ENCODE results near the gene UGDH.
"Not testable (repeated sequence)": the region's sequence is repeated elsewhere in the genome, so short reads cannot be mapped to it uniquely, and the experiment has no call there.

UGDH gene

GRCh38 chr4:39563346-39563847, 36.2 kb upstream of the UGDH start:
- DNase-seq (ENCODE audit: low spot score) = no peak
- TF ChIP-seq, protein P1, sequence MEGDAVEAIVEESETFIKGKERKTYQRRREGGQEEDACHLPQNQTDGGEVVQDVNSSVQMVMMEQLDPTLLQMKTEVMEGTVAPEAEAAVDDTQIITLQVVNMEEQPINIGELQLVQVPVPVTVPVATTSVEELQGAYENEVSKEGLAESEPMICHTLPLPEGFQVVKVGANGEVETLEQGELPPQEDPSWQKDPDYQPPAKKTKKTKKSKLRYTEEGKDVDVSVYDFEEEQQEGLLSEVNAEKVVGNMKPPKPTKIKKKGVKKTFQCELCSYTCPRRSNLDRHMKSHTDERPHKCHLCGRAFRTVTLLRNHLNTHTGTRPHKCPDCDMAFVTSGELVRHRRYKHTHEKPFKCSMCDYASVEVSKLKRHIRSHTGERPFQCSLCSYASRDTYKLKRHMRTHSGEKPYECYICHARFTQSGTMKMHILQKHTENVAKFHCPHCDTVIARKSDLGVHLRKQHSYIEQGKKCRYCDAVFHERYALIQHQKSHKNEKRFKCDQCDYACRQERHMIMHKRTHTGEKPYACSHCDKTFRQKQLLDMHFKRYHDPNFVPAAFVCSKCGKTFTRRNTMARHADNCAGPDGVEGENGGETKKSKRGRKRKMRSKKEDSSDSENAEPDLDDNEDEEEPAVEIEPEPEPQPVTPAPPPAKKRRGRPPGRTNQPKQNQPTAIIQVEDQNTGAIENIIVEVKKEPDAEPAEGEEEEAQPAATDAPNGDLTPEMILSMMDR (IDR thresholded peaks at IDR 0.05) = no peak
- H3K27ac ChIP-seq = no peak overlapping the region

GRCh38 chr4:39562792-39563191, 35.6 kb upstream of the UGDH start:
- DNase-seq (ENCODE audit: low spot score) = no peak
- H3K4me3 ChIP-seq = no peak overlapping the region
- TF ChIP-seq, protein P1 (IDR thresholded peaks at IDR 0.05) = no peak
- no peak overlapping the region for H3K27ac ChIP-seq

More at GRCh38 chr4:39563346-39563847, 36.2 kb upstream of the UGDH start:
- H3K4me3 ChIP-seq = no peak overlapping the region

GRCh38 chr4:39559626-39560025, 32.4 kb upstream of the UGDH start:
- no peak for DNase-seq (ENCODE audit: low spot score)
- no peak overlapping the region for H3K4me3 ChIP-seq
- TF ChIP-seq, protein P1 (IDR thresholded peaks at IDR 0.05) = no peak
- H3K27ac ChIP-seq = no peak overlapping the region

DNA sequence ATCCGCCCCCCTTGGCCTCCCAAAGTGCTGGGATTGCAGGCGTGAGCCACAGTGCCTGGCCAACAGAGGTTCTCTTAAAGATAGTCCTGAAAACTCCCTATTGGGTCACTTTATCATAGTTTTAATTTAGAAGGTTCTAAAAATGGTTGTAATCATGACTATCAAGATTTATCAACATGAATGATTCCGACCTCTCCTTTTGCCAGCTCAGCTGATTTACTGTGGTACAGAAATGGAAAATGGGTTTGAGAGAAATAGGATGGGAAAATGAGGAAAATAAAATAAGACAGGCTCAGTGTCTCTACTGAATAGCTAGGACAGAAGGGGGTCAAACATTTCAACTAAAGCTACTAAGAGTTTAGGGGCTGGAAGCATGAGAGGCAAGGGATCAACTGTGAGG, 28.2 kb upstream of the UGDH start:
- TF ChIP-seq, protein P1 (IDR thresholded peaks at IDR 0.05) = no peak
- Histone ChIP-seq H3K27ac (no peak overlapping the region), H3K4me3 (no peak overlapping the region)
- DNase-seq (ENCODE audit: low spot score) = no peak

DNA sequence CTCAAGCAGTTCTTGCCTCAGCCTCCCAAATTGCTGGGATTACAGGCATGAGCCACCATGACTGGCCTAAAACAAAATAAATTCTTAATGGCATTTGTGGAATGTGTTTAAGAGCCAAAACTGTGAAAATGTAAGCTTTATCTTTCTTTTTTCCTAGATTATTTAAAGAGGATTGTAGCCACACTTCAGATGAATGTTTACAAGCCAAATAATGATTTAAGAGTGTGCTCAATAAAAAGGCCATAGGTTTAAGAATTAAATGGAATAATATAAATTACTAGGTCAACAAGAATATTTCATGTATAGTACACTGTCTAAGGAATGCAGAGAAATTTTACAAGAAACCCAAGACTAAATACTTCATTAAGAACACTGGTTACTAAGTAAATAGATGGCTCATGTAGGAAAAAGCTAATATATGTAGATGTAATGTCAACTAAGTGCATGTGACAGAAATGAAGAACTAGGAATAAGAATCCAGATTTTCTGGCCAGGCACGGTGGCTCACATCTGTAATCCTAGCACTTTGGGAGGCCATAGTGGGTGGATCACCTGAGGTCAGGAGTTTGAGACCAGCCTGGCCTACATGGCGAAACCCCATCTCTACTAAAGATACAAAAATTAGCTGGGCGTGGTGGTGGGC, 21.3 kb upstream of the UGDH start:
- DNase-seq (ENCODE audit: low spot score) = no peak
- no peak overlapping the region for H3K27ac ChIP-seq
- TF ChIP-seq, protein P1 (IDR thresholded peaks at IDR 0.05) = no peak
- no peak overlapping the region for H3K4me3 ChIP-seq

- TF ChIP-seq, protein P1 (IDR thresholded peaks at IDR 0.05) = no peak
- no peak overlapping the region for H3K27ac ChIP-seq
Measured at GRCh38 chr4:39544580-39545315, 17.5 kb upstream of the UGDH start.

DNA sequence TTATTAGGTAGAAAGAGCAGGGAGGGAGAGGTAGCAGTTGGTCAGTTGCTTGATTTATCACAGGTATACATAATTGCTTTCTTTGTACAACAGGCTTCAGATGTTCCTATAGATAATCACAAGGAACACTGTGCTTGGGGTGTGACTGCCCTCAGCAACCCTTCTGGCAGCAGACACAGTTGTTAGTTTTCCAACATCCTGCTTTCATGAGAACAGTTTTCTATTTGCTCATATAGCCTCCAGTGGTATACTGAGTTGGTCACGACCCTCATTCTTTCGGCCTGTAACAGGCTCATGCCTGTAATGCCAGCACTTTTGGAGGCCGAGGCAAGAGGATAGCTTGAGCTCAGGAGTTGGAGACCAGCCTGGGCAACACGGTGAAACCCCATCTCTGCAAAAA, 16.8 kb upstream of the UGDH start:
- H3K4me3 ChIP-seq; H3K27ac ChIP-seq; DNase-seq (ENCODE audit: low spot score): not testable (repeated sequence)

More at GRCh38 chr4:39544580-39545315, 17.5 kb upstream of the UGDH start:
- no peak for DNase-seq (ENCODE audit: low spot score)
- H3K4me3 ChIP-seq = no peak overlapping the region

Data from coronary artery (tissue), 2 donors.